KOPT-K1 (cell line): ENCODE results near the gene WDR44.
"Not testable (repeated sequence)": the region's sequence is repeated elsewhere in the genome, so short reads cannot be mapped to it uniquely, and the experiment has no call there.

ENCODE experiments used
- H3K27ac ChIP-seq: fragments of 200-600 bp; sonication (generic); 2 replicates; pipeline ENCODE4 v1.5.1; 2016; ENCODE audit warnings: antibody characterized with exemption, mild to moderate bottlenecking, low read depth, low read length; ENCODE audit not compliant: poor library complexity, severe bottlenecking
- H3K36me3 ChIP-seq: fragments of 200-600 bp; sonication (generic); 2 replicates; pipeline ENCODE4 v1.5.1; 2017; ENCODE audit warnings: antibody characterized with exemption, mild to moderate bottlenecking, low read length, moderate library complexity; ENCODE audit not compliant: insufficient read depth
- H3K9me3 ChIP-seq: fragments of 200-600 bp; sonication (generic); 2 replicates; pipeline ENCODE4 v1.5.1; 2017; ENCODE audit warnings: antibody characterized with exemption, low read length, mild to moderate bottlenecking; ENCODE audit not compliant: insufficient read depth, poor library complexity, severe bottlenecking

WDR44 gene

DNA sequence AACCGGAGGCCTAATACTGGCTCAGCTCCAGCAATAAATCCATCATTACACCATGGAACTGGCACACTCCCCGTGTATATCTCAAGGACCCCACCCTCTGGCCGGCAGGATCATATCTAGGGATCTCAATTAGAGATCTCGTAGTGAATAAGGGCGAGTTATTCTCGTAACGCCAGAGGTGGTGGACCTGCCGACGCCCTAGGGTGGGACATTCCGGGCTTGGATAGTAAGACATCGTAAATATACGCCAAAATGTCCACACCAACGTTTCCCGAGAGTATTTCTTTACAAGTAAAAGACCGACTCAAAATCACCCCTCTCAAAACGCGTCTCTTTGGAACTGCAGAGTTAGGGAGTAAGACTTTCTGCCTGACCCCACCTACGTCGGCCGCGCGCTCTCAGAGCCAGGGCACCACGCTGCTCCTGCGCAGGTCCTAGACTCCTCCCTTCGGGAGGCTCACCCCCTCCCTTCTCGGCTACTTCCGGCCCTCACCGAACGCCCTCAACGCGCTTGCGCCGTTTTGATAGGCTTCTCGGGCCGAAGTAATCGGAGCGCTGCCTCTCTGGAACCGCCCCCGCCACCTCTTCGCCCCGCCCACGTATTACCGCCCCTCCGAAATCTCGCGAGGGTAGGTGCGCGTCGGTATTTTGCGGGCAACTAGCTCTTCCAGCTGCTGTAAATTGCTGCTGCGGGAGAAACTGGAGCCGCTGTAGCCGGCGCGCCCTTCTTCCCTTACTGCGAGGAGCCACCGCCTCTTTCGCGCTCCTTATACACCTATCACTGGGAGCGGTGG, at the start of gene WDR44:
Gene WDR44, plus strand, starts transcription at position 643 of the 794 bp plus-strand sequence. CDS start 398 bp downstream, outside the sequence.
- no peaks in the 10 kb centered on the region for H3K36me3 ChIP-seq
- peak within 1 kb of the TSS; percentile 79 for H3K27ac ChIP-seq
- no peaks in the 10 kb centered on the region for H3K9me3 ChIP-seq

GRCh38 chrX:118305827-118306226, 40.1 kb upstream of the WDR44 start:
- H3K9me3 ChIP-seq: peaks cover 11% of the 10 kb centered on the region
- not testable (repeated sequence) for H3K36me3 ChIP-seq, H3K27ac ChIP-seq

GRCh38 chrX:118315529-118315928, 30.4 kb upstream of the WDR44 start:
- Histone ChIP-seq H3K36me3 (no peaks in the 10 kb centered on the region), H3K9me3 (no peaks in the 10 kb centered on the region), H3K27ac (no peak overlapping the region)

- H3K27ac ChIP-seq: no peak overlapping the region
- H3K36me3 ChIP-seq: no peaks in the 10 kb centered on the region
- no peaks in the 10 kb centered on the region for H3K9me3 ChIP-seq
Observed at GRCh38 chrX:118324588-118324987, 21.3 kb upstream of the WDR44 start.

DNA sequence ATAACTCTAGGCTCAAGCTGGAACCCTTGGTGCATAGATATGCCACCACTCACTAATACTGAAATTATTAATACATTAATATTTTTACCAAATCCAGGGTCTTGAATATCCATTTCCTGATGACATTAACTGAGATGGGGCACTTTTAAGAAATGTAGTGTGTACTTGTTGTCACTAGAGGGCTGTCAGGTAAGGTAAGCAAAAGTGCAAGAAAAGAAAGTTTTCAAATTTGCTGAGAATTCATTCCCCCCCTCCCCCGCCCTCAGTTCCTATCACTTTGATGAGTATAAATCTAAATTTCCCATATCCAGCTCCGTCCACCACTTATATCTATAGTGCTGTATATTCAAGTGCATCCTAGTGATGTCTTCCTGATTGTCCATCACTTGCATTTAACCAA, 20.5 kb upstream of the WDR44 start:
- no peak overlapping the region for H3K27ac ChIP-seq
- H3K9me3 ChIP-seq: no peaks in the 10 kb centered on the region
- H3K36me3 ChIP-seq: no peaks in the 10 kb centered on the region

GRCh38 chrX:118329175-118329574, 16.7 kb upstream of the WDR44 start:
- Histone ChIP-seq H3K27ac (no peak overlapping the region), H3K36me3 (no peaks in the 10 kb centered on the region), H3K9me3 (no peaks in the 10 kb centered on the region)

- Histone ChIP-seq H3K27ac (no peak overlapping the region), H3K36me3 (no peaks in the 10 kb centered on the region), H3K9me3 (no peaks in the 10 kb centered on the region)
Observed at GRCh38 chrX:118337687-118338086, 8.2 kb upstream of the WDR44 start.

GRCh38 chrX:118338930-118339329, 7.0 kb upstream of the WDR44 start:
- no peaks in the 10 kb centered on the region for H3K36me3 ChIP-seq
- H3K9me3 ChIP-seq: no peaks in the 10 kb centered on the region
- no peak overlapping the region for H3K27ac ChIP-seq

DNA sequence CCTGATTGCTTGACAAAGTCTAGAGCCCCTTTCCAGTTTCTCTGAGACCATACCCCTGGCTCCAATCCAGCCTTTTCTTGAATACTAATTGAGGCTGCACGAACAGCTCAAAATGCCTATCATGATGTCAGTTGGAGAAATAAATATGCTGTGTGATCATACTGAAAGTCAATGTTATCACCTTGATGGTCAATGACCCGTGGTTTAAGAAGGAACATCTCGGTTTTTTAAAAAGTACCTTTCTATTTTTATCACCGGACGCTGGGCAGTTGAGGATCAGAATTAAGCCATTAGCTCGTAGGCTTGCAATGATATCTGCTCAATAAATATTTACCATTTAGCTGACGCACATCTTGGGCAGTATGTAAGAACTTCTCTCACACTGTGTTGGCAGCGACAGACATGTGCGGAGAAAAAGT, 852 bp upstream of the WDR44 start:
- Histone ChIP-seq H3K9me3 (no peaks in the 10 kb centered on the region), H3K27ac (peak overlapping the region; percentile 79), H3K36me3 (no peaks in the 10 kb centered on the region)

- H3K27ac ChIP-seq: peak overlapping the region; percentile 79
- H3K9me3 ChIP-seq: no peaks in the 10 kb centered on the region
- H3K36me3 ChIP-seq: no peaks in the 10 kb centered on the region
Observed at GRCh38 chrX:118346258-118347094, 570 bp downstream of the WDR44 start.

DNA sequence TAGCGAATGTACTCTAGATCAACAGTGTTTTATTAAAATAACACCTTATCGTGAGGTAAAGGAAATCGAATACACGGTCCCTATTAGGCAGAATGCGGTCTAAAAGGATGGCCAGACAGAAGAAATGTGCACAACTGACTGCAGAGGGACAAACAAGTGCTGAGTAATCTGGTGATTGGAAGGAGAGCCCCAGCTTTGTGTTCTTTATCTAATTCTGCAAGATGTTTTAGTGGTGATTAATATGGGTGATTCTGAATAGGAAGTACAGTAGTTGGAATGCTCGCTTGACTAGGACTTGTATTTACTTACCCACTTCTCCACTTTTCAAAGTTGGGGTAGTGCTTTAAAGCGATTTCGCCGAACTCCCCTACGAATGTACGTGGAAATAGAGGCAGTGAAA, 1.2 kb downstream of the WDR44 start:
- Histone ChIP-seq H3K36me3 (no peaks in the 10 kb centered on the region), H3K27ac (peak overlapping the region; percentile 79)

GRCh38 chrX:118347736-118348135, 1.8 kb downstream of the WDR44 start:
- Histone ChIP-seq H3K27ac (peak overlapping the region; percentile 79), H3K9me3 (no peaks in the 10 kb centered on the region), H3K36me3 (no peaks in the 10 kb centered on the region)

More for the DNA sequence above, 1.2 kb downstream of the WDR44 start:
- no peaks in the 10 kb centered on the region for H3K9me3 ChIP-seq

GRCh38 chrX:118348186-118348810, 2.4 kb downstream of the WDR44 start:
- peak overlapping the region; percentile 79 for H3K27ac ChIP-seq
- H3K36me3 ChIP-seq: no peaks in the 10 kb centered on the region
- no peaks in the 10 kb centered on the region for H3K9me3 ChIP-seq

DNA sequence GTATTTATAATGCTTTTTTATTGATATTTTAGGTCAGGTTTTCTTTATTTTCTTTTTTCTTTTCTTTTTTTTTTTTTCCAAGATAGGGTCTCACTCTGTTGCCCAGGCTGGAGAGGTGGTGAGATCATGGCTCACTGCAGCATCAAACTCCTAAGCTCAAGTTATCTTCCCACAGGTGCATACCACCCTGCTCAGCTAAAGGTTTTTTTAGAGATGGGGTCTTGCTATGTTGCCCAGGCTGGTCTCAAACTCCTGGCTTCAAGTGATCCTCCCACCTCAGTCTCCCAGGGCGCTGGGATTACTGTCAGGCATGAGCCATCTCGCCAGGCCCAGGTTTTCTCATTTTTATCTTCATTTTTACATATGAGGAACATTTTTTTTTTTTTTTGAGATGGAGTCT, 3.3 kb downstream of the WDR44 start:
- H3K9me3 ChIP-seq: no peaks in the 10 kb centered on the region
- no peak overlapping the region for H3K27ac ChIP-seq
- no peaks in the 10 kb centered on the region for H3K36me3 ChIP-seq

DNA sequence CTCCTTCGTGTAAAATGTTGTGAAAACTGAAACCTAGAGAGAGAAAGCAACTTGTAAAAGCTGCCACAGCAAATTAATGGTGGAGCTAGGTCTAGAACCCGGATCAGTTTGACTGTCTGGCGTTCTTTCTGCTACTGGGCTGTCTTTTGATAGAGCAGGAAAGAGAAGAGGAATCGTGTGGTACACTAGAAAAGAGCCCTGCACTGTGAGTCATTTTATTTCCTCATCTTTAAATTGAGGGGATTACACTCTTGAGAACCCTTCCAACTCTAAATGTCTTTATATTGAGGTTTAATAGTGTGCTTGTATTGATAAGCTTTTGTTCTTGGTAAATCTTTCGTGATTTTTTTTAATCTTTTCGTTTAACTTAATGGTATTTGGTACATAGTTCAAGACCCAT, 4.3 kb downstream of the WDR44 start:
- Histone ChIP-seq H3K36me3 (no peaks in the 10 kb centered on the region), H3K9me3 (no peaks in the 10 kb centered on the region), H3K27ac (no peak overlapping the region)
